Parathyroid adenoma (tissue), 2 donors: Measurements from ENCODE around the gene LGALS16.

ENCODE experiments used
- H2AFZ ChIP-seq: fragments of 300-600 bp; sonication (generic); one replicate; pipeline ENCODE4 v1.7.0; 2017; ENCODE audit warnings: antibody characterized with exemption, mild to moderate bottlenecking
- H3K27ac ChIP-seq: fragments of 300-600 bp; sonication (generic); one replicate; pipeline ENCODE4 v1.7.0; 2017
- H3K27me3 ChIP-seq: fragments of 300-600 bp; sonication (generic); one replicate; pipeline ENCODE4 v1.7.0; 2017; ENCODE audit warnings: low read length; ENCODE audit not compliant: control insufficient read depth, insufficient read depth
- H3K36me3 ChIP-seq: fragments of 300-600 bp; sonication (generic); one replicate; pipeline ENCODE4 v1.7.0; 2017; ENCODE audit warnings: low read length; ENCODE audit not compliant: control insufficient read depth, insufficient read depth
- H3K4me1 ChIP-seq: fragments of 300-600 bp; sonication (generic); one replicate; pipeline ENCODE4 v1.7.0; 2017; ENCODE audit warnings: control low read depth
- H3K4me2 ChIP-seq: fragments of 300-600 bp; sonication (generic); one replicate; pipeline ENCODE4 v1.7.0; 2017; ENCODE audit warnings: low read length
- H3K4me3 ChIP-seq: fragments of 300-600 bp; sonication (generic); one replicate; pipeline ENCODE4 v1.7.0; 2017; ENCODE audit warnings: low read depth, low read length
- H3K79me2 ChIP-seq: fragments of 300-600 bp; sonication (generic); one replicate; pipeline ENCODE4 v1.7.0; 2017; ENCODE audit warnings: control low read depth
- H3K9ac ChIP-seq: fragments of 300-600 bp; sonication (generic); one replicate; pipeline ENCODE4 v1.7.0; 2017; ENCODE audit warnings: mild to moderate bottlenecking
- H3K9me3 ChIP-seq: fragments of 300-600 bp; sonication (generic); one replicate; pipeline ENCODE4 v1.7.0; 2017; ENCODE audit warnings: low read length; ENCODE audit not compliant: control insufficient read depth
- TF ChIP-seq, protein P1 (sequence below): fragments of 300-600 bp; sonication (generic); IDR thresholded peaks from one replicate; pipeline ENCODE4 v1.7.0; 2017; ENCODE audit warnings: antibody characterized with exemption, mild to moderate bottlenecking
- donor health status: primary hyperparathyroidism.

Gene LGALS16

DNA sequence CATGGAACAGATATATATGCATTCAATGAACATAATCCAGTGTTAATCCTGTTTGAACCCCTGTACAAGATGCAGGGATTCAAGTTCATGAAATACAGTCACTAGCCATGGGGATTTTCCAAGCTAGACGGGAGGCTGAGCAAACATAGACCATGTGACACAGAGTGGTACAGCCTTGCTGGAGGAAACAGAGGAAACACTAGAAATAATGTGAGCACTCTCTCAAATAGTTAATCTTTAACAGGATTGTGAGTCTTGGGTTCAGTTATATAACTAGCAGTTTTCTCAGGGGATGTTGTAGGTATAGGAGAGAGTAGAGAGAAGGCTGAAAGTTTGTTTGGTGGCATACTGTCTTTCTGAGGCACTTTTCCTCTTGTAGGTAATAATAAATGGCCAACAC, 13.9 kb upstream of the LGALS16 start:
- no peaks in the 10 kb centered on the region for H3K36me3 ChIP-seq
- no peak overlapping the region for H3K9ac ChIP-seq

DNA sequence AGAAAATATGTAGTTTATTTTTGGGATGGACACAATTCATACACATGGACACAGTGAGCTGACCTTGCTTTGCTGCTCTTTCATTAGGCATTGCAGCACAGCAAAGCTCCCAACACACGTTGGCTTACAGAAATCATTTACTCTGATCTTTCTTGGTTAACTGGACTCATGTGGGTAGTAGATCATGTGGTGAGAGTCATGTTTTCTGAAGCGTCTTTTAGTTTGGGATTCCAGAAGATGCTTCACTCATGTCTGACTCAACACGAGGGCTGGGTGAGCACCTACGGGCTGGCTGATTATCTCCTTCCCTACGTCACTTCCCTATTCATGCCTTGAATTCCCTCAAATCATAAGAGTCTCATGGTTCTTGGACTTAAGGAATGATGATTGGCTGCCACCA, 12.1 kb upstream of the LGALS16 start:
- Histone ChIP-seq H3K4me3 (no peak overlapping the region), H3K36me3 (no peaks in the 10 kb centered on the region), H2AFZ (no peak overlapping the region), H3K4me2 (no peak overlapping the region), H3K27me3 (no peaks in the 10 kb centered on the region), H3K27ac (no peak overlapping the region), H3K9me3 (no peaks in the 10 kb centered on the region), H3K79me2 (no peaks in the 10 kb centered on the region), H3K9ac (no peak overlapping the region), H3K4me1 (no peaks in the 10 kb centered on the region)
- TF ChIP-seq, protein P1, sequence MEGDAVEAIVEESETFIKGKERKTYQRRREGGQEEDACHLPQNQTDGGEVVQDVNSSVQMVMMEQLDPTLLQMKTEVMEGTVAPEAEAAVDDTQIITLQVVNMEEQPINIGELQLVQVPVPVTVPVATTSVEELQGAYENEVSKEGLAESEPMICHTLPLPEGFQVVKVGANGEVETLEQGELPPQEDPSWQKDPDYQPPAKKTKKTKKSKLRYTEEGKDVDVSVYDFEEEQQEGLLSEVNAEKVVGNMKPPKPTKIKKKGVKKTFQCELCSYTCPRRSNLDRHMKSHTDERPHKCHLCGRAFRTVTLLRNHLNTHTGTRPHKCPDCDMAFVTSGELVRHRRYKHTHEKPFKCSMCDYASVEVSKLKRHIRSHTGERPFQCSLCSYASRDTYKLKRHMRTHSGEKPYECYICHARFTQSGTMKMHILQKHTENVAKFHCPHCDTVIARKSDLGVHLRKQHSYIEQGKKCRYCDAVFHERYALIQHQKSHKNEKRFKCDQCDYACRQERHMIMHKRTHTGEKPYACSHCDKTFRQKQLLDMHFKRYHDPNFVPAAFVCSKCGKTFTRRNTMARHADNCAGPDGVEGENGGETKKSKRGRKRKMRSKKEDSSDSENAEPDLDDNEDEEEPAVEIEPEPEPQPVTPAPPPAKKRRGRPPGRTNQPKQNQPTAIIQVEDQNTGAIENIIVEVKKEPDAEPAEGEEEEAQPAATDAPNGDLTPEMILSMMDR, result no peak

More for the DNA sequence above, 13.9 kb upstream of the LGALS16 start:
- Histone ChIP-seq H3K9me3 (no peaks in the 10 kb centered on the region), H3K4me1 (no peaks in the 10 kb centered on the region), H3K27me3 (no peaks in the 10 kb centered on the region), H3K4me3 (no peak overlapping the region), H3K79me2 (no peaks in the 10 kb centered on the region), H2AFZ (no peak overlapping the region), H3K4me2 (no peak overlapping the region), H3K27ac (no peak overlapping the region)
- TF ChIP-seq, protein P1, result no peak

DNA sequence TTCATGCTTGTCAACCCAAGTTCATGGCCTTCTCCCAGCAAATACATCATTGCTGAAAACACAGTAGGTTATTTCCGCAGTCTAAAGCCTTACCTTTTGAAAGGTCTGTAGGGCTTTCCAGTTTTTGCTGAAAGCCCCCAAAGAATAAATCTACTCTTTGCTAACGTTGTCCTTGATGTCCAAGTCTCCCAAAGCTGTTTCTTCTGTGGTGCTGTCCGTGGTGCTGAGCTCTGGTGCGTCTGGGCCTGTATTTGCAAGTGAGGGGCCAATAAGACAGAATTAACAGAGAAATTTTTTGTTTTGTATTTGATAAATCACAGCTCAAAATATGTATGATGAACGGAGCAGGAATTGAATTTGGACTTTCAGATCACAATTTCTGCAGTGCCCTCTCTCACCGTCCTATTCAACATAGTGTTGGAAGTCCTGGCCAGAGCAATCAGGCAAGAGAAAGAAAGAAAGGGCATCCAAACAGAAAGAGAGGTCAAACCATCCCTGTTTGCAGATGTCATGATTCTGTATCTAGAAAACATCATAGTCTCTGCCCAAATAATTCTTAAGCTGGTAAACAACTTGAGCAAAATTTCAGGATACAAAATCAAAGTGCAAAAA, 9.8 kb upstream of the LGALS16 start:
- no peaks in the 10 kb centered on the region for H3K79me2 ChIP-seq
- H2AFZ ChIP-seq, result no peak overlapping the region
- H3K36me3 ChIP-seq, result no peaks in the 10 kb centered on the region
- H3K4me2 ChIP-seq, result no peak overlapping the region
- H3K4me3 ChIP-seq, result no peak overlapping the region
- H3K27me3 ChIP-seq, result no peaks in the 10 kb centered on the region
- H3K4me1 ChIP-seq, result no peaks in the 10 kb centered on the region
- TF ChIP-seq, protein P1, result no peak
- no peaks in the 10 kb centered on the region for H3K9me3 ChIP-seq
- H3K9ac ChIP-seq, result no peak overlapping the region
- no peak overlapping the region for H3K27ac ChIP-seq

DNA sequence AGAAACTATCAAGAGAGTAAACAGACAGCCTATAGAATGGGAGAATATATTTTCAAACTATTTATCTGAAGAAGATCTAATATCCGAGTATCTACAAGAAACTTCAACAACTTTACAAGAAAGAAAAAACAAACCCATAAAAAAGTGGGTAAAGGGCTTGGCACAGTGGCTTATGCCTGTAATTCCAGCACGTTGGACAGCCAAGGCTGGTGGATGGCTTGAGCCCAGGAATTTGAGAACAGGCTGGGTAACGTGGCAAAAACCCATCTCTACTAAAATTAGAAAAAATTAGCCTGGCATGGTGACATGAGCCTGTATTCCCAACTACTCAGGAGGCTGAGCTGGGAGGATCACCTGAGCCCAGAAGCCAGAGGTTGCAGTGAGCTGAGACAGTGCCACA, 7.8 kb upstream of the LGALS16 start:
- H3K4me1 ChIP-seq, result no peaks in the 10 kb centered on the region
- no peak overlapping the region for H2AFZ ChIP-seq
- H3K9ac ChIP-seq, result no peak overlapping the region
- H3K4me2 ChIP-seq, result no peak overlapping the region
- H3K27me3 ChIP-seq, result no peaks in the 10 kb centered on the region
- H3K4me3 ChIP-seq, result no peak overlapping the region
- no peaks in the 10 kb centered on the region for H3K79me2 ChIP-seq
- TF ChIP-seq, protein P1, result no peak
- H3K27ac ChIP-seq, result no peak overlapping the region
- H3K36me3 ChIP-seq, result no peaks in the 10 kb centered on the region
- H3K9me3 ChIP-seq, result no peaks in the 10 kb centered on the region

DNA sequence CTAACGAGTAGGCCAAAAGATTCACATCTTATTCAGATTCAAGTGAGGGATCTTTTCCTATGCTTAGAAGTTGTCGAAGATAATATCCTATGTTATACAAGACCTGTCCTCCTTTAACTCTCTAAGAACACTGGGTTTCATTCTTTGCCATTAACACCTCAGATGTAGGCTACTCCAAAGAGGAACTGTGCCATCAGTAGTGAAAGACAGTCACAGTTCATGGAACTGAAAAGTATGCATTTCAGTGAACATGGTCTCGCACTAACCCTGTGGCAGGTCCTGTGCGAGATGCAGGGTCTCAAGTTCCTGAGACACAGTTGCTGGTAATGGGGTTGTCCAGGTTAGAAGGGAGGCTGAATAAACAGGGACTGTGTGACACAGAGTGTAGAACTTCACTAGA, 4.1 kb downstream of the LGALS16 start:
- Histone ChIP-seq H3K79me2 (no peaks in the 10 kb centered on the region), H3K4me1 (no peaks in the 10 kb centered on the region), H3K36me3 (no peaks in the 10 kb centered on the region), H3K9ac (no peak overlapping the region), H3K9me3 (no peaks in the 10 kb centered on the region), H3K4me2 (no peak overlapping the region), H3K27ac (no peak overlapping the region), H3K27me3 (no peaks in the 10 kb centered on the region), H2AFZ (no peak overlapping the region), H3K4me3 (no peak overlapping the region)
- TF ChIP-seq, protein P1, result no peak
